HG03064 (cell line): ENCODE data around the gene PCDHGA1.
"Not testable (repeated sequence)": the region's sequence is repeated elsewhere in the genome, so short reads cannot be mapped to it uniquely, and the experiment has no call there.

Experiments
- ATAC-seq: cut with Tn5 transposase; IDR thresholded peaks from one replicate; pipeline ENCODE4 v1.9.1; 2021; ENCODE audit warnings: low read depth; ENCODE audit not compliant: unreplicated experiment

Gene PCDHGA1

DNA sequence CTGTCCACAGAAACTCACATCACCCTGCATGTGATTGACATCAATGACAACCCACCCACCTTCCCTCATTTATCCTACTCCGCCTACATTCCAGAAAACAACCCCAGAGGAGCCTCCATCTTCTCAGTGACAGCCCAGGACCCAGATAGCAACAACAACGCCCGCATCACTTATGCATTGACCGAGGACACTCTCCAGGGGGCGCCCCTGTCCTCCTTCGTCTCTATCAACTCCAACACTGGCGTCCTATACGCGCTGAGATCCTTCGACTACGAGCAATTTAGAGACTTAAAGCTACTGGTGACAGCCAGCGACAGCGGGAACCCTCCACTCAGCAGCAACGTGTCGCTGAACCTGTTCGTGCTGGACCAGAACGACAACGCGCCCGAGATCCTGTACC is 15.0 kb downstream of the PCDHGA1 start:
- ATAC-seq: no peak

DNA sequence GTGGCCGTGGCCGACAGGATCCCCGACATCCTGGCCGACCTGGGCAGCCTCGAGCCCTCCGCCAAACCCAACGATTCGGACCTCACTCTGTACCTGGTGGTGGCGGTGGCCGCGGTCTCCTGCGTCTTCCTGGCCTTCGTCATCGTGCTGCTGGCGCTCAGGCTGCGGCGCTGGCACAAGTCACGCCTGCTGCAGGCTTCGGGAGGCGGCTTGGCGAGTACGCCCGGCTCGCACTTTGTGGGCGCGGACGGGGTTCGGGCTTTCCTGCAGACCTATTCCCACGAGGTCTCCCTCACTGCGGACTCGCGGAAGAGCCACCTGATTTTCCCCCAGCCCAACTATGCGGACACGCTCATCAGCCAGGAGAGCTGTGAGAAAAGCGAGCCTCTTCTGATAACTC is 15.7 kb downstream of the PCDHGA1 start:
- not testable (repeated sequence) for ATAC-seq

- ATAC-seq: no peak
Observed at GRCh38 chr5:141349917-141350619, 19.8 kb downstream of the PCDHGA1 start, which contains the start of gene PCDHGB1. PCDHGB1 (plus strand) TSS chr5:141350099; CDS start chr5:141350261, 162 bp downstream.

DNA sequence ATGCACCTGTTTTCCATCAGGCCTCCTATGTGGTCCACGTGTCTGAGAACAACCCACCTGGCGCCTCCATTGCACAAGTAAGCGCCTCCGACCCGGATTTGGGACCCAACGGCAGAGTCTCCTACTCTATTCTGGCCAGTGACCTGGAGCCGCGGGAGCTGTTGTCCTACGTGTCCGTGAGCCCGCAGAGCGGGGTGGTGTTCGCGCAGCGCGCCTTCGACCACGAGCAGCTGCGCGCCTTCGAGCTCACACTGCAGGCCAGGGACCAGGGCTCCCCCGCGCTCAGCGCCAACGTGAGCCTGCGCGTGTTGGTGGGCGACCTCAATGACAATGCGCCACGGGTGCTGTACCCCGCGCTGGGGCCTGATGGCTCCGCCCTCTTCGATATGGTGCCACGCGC is 21.3 kb downstream of the PCDHGA1 start:
- ATAC-seq: no peak

DNA sequence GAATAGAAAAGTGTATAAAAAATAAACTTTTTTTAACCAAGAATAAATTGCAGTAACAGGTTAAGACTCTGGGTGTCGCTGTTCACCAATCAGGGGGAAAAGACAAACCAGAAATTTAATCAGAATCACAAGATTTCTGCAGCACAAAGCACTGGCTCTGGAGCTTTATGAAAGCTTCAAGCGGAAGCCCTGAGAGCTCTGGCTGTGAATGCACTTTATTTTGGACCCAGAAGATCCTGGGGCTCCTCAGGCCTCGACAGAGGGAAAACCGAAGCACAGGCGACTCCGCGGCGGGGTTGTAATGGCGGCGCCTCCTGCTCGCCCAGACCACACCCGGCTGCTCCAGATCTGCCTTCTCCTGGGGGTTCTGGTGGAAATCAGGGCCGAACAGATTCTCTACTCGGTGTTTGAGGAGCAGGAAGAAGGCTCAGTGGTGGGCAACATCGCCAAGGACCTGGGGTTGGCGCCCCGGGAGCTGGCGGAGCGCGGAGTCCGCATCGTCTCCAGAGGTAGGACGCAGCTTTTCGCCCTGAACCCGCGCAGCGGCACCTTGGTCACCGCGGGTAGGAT is 24.7 kb downstream of the PCDHGA1 start, which contains the start of gene PCDHGA4:
PCDHGA4 (plus strand) TSS at position 122 of the 570 bp plus-strand sequence; CDS start at position 209, 87 bp downstream.
- no peak for ATAC-seq

- ATAC-seq: no peak
Observed at GRCh38 chr5:141355641-141356040, 25.3 kb downstream of the PCDHGA1 start.

DNA sequence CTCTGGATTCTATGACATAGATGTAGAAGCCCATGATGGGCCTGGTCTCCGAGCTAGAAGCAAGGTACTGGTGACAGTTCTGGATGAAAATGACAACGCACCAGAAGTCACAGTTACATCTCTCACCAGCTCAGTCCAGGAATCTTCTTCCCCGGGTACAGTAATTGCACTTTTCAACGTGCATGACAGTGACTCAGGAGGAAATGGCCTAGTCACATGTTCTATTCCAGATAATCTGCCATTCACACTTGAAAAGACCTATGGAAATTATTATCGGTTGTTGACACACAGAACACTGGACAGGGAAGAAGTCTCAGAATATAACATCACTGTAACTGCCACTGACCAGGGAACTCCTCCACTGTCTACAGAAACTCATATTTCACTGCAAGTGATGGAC is 25.8 kb downstream of the PCDHGA1 start:
- no peak for ATAC-seq

- no peak for ATAC-seq
Observed at GRCh38 chr5:141356950-141357349, 26.6 kb downstream of the PCDHGA1 start.

GRCh38 chr5:141359790-141360426 is 29.6 kb downstream of the PCDHGA1 start, which contains the start of gene PCDHGB2:
PCDHGB2 (plus strand) TSS chr5:141359994; CDS start chr5:141360136, 142 bp downstream.
- peak; percentile 72 for ATAC-seq

GRCh38 chr5:141360685-141361084 is 30.4 kb downstream of the PCDHGA1 start:
- no peak for ATAC-seq

GRCh38 chr5:141362719-141363118 is 32.4 kb downstream of the PCDHGA1 start:
- ATAC-seq: no peak

DNA sequence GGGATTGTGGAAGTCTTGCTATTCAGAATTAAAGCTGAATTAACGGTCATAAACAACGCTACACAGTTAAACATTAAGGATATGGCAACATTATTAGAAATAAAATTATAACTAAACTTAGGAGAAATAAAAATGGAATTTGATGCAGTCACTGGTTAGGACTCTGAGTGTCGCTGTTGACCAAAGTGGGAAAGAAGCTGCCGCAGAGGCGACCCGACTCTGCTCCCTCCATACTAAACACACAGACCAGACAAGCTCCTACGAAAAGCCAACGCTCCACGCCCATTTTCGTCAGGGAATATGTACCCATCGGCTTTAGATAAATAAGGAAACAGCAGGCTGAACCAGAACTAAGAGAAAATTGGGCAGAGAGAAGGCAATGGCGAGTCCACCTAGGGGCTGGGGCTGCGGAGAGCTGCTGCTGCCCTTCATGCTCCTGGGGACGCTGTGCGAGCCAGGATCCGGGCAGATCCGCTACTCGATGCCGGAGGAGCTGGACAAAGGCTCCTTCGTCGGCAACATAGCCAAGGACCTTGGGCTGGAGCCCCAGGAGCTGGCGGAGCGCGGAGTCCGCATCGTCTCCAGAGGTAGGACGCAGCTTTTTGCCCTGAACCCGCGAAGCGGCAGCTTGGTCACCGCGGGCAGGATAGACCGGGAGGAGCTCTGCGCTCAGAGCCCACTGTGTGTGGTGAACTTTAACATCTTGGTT is 33.8 kb downstream of the PCDHGA1 start, which contains the start of gene PCDHGA5:
PCDHGA5 (plus strand) TSS at position 211 of the 709 bp plus-strand sequence; CDS start at position 380, 169 bp downstream.
- no peak for ATAC-seq

GRCh38 chr5:141366016-141366896 is 35.9 kb downstream of the PCDHGA1 start:
- ATAC-seq: no peak

DNA sequence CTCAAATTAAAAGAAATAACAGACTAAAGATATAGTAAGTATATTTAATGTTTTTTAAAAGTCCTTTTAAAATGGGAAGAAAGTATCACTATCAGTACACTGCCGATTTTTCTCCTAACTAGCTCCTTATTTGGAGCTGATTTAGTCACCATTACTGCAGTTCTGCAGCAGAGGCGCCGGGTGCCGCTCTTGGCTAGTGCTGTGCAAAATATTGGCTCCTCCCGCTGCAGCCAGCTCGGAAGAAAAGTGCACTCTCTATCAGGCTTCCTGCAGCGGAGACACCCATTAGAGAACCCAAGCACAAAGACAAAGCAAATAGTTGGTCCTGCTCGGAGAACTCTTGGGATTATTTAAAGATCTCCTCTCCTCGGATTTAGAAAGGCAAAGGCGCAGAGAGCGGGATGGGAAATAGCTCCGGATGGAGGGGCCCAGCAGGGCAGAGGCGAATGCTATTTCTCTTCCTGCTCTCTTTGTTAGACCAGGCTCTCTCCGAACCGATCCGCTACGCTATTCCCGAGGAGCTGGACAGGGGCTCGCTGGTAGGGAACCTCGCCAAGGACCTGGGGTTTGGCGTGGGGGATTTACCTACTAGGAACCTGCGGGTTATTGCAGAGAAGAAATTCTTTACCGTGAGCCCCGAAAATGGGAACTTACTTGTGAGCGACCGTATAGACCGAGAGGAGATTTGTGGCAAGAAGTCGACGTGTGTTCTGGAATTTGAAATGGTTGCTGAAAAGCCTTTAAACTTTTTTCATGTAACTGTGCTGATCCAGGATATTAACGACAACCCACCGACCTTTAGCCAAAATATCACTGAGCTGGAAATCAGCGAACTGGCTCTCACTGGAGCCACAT is 39.9 kb downstream of the PCDHGA1 start, which contains the start of gene PCDHGB3:
PCDHGB3 (plus strand) TSS at position 249 of the 855 bp plus-strand sequence; CDS start at position 402, 153 bp downstream.
- peak; percentile 61 for ATAC-seq

- no peak for ATAC-seq
Observed at GRCh38 chr5:141371572-141372475, 41.5 kb downstream of the PCDHGA1 start.

DNA sequence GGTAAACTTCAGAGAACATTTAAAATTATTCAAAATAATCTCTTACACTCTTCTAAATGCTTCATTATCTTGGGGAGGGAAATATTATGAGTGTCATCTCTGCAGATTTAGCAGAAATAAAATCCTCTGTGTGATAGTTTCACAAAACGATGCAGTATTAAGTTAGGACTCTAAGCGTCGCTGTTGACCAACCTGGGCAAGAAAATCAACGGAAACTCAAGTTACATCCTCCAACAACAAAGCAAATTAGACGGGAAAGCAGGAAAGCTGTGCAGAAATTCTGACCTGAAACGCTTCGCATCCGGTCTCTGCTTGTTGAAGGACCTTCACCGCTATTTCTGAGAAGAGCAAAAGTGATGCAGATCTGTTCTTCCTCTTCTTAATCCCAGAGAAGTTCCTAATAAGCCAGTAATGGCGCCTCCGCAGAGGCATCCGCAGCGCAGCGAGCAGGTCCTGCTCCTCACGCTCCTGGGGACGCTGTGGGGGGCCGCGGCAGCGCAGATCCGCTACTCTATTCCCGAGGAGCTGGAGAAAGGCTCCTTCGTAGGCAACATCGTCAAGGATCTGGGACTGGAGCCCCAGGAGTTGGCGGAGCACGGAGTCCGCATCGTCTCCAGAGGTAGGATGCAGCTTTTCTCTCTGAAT is 43.5 kb downstream of the PCDHGA1 start, which contains the start of gene PCDHGA6:
PCDHGA6 (plus strand) TSS at position 219 of the 645 bp plus-strand sequence; CDS start at position 412, 193 bp downstream.
- ATAC-seq: no peak

GRCh38 chr5:141374627-141375026 is 44.3 kb downstream of the PCDHGA1 start:
- no peak for ATAC-seq
